Hepatocyte (in vitro differentiated cells): Measurements from ENCODE around the gene MESD. TPM values are rescaled to one million over a fixed set of nuclear protein-coding genes. Genes with fewer than 3 reads are reported as not detected.

ENCODE experiments used
- DNase-seq: peaks from one replicate; pipeline ENCODE4 v3.0.0-alpha.2; 2016; ENCODE audit warnings: low spot score
- H2AFZ ChIP-seq: fragments of 200-600 bp; sonication (generic); 2 replicates; pipeline ENCODE4 v1.6.0; 2016; ENCODE audit warnings: antibody characterized with exemption, mild to moderate bottlenecking
- H3K27ac ChIP-seq: fragments of 200-600 bp; sonication (generic); 2 replicates; pipeline ENCODE4 v1.5.1; 2016; ENCODE audit warnings: mild to moderate bottlenecking
- H3K27me3 ChIP-seq: fragments of 200-600 bp; sonication (generic); 2 replicates; pipeline ENCODE4 v1.6.1; 2016
- H3K36me3 ChIP-seq: fragments of 200-600 bp; sonication (generic); replicated peaks from 2 replicates; pipeline ENCODE4 v1.5.1; 2016; ENCODE audit warnings: low read depth; ENCODE audit not compliant: insufficient read depth
- H3K4me1 ChIP-seq: fragments of 200-600 bp; sonication (generic); 2 replicates; pipeline ENCODE4 v1.5.1; 2016; ENCODE audit warnings: mild to moderate bottlenecking, moderate library complexity; ENCODE audit not compliant: insufficient read depth
- H3K4me2 ChIP-seq: fragments of 200-600 bp; sonication (generic); 2 replicates; pipeline ENCODE4 v1.6.0; 2016
- H3K4me3 ChIP-seq: fragments of 200-600 bp; sonication (generic); 2 replicates; pipeline ENCODE4 v1.5.1; 2016; ENCODE audit warnings: mild to moderate bottlenecking
- H3K79me2 ChIP-seq: fragments of 200-600 bp; sonication (generic); 2 replicates; pipeline ENCODE4 v1.6.0; 2017; ENCODE audit warnings: mild to moderate bottlenecking
- H3K9me2 ChIP-seq: fragments of 200-600 bp; sonication (generic); replicated peaks from 2 replicates; pipeline ENCODE4 v1.6.0; 2017; ENCODE audit warnings: mild to moderate bottlenecking; ENCODE audit not compliant: insufficient read depth
- H3K9me3 ChIP-seq: fragments of 200-600 bp; sonication (generic); 2 replicates; pipeline ENCODE4 v1.5.1; 2016; ENCODE audit warnings: low read depth, mild to moderate bottlenecking
- H4K20me1 ChIP-seq: fragments of 200-600 bp; sonication (generic); 2 replicates; pipeline ENCODE4 v1.6.0; 2016; ENCODE audit warnings: mild to moderate bottlenecking; ENCODE audit not compliant: insufficient read depth, poor library complexity, severe bottlenecking
- CTCF ChIP-seq: fragments of 200-600 bp; sonication (generic); IDR thresholded peaks from 2 replicates; pipeline ENCODE4 v1.5.1; 2016; ENCODE audit warnings: antibody characterized with exemption, mild to moderate bottlenecking; ENCODE audit not compliant: poor library complexity
- EZH2 ChIP-seq: fragments of 200-600 bp; sonication (generic); IDR thresholded peaks from 2 replicates; pipeline ENCODE4 v1.6.1; 2016; ENCODE audit warnings: antibody characterized with exemption, mild to moderate bottlenecking, borderline replicate concordance
- EZH2phosphoT487 ChIP-seq: fragments of 200-600 bp; sonication (generic); IDR thresholded peaks from one replicate; pipeline ENCODE4 v1.6.1; 2018; ENCODE audit warnings: antibody characterized with exemption, mild to moderate bottlenecking, low read depth, moderate library complexity; ENCODE audit not compliant: unreplicated experiment, severe bottlenecking
- WGBS: methylation state at CpG from one replicate; pipeline ENCODE4 v1.1.6; 2016; ENCODE audit warnings: low lambda C conversion rate; ENCODE audit errors: missing lambda C conversion rate; 5-methylcytosine and 5-hydroxymethylcytosine counted together
- polyA plus RNA-seq: library from polyadenylated mRNA; unstranded; fragments of >200 nt; fragmentation: Nextera tagmentation; extraction: Ambion mirVana; gene quantifications from 2 replicates; pipeline ENCODE4 v1.2.1, GENCODE V29; 2016
- total RNA-seq: library from RNA; depleted of rRNA; stranded (reverse); fragments of >200 nt; gene quantifications from 2 replicates; pipeline ENCODE4 v1.2.3, GENCODE V29; 2014

MESD gene
- total and polyA plus RNA-seq, 2 experiments from 2014 or later: 27.1 to 52.2 TPM

- no peak for DNase-seq
- no peak for TF ChIP-seq EZH2
- no peak for TF ChIP-seq EZH2phosphoT487
- TF ChIP-seq CTCF: no peak
- Histone ChIP-seq H3K36me3 (no peaks in the 10 kb centered on the region), H3K27me3 (no peaks in the 10 kb centered on the region), H3K79me2 (no peaks in the 10 kb centered on the region), H4K20me1 (no peaks in the 10 kb centered on the region), H3K9me3 (no peaks in the 10 kb centered on the region), H3K4me2 (no peak overlapping the region), H3K4me3 (no peak overlapping the region), H3K4me1 (no peaks in the 10 kb centered on the region), H3K27ac (no peak overlapping the region), H2AFZ (no peak overlapping the region), H3K9me2 (no peaks in the 10 kb centered on the region)
- WGBS: 98% methylated on average over 12 of the region's 12 CpGs
Measured at GRCh38 chr15:80937718-80938117, 51.9 kb downstream of the MESD start.

- no peaks in the 10 kb centered on the region for H3K36me3 ChIP-seq
- no peak overlapping the region for H2AFZ ChIP-seq
- H3K4me3 ChIP-seq: no peak overlapping the region
- H3K79me2 ChIP-seq: no peaks in the 10 kb centered on the region
- 60% methylated on average over 16 of the region's 16 CpGs for WGBS
- DNase-seq: no peak
- peaks cover 4% of the 10 kb centered on the region for H3K4me1 ChIP-seq
- H4K20me1 ChIP-seq: no peaks in the 10 kb centered on the region
- no peak for TF ChIP-seq EZH2
- TF ChIP-seq EZH2phosphoT487: no peak
- TF ChIP-seq CTCF: no peak
- no peak overlapping the region for H3K27ac ChIP-seq
- H3K9me2 ChIP-seq: no peaks in the 10 kb centered on the region
- no peaks in the 10 kb centered on the region for H3K9me3 ChIP-seq
- no peak overlapping the region for H3K4me2 ChIP-seq
- H3K27me3 ChIP-seq: no peaks in the 10 kb centered on the region
Measured at GRCh38 chr15:80936288-80937078, 53.1 kb downstream of the MESD start.

- H3K4me3 ChIP-seq: no peak overlapping the region
- H2AFZ ChIP-seq: no peak overlapping the region
- no peaks in the 10 kb centered on the region for H4K20me1 ChIP-seq
- TF ChIP-seq EZH2 (no peak), EZH2phosphoT487 (no peak), CTCF (no peak)
- H3K27me3 ChIP-seq: no peaks in the 10 kb centered on the region
- no peaks in the 10 kb centered on the region for H3K9me2 ChIP-seq
- H3K27ac ChIP-seq: no peak overlapping the region
- H3K9me3 ChIP-seq: no peaks in the 10 kb centered on the region
- H3K79me2 ChIP-seq: no peaks in the 10 kb centered on the region
- no peak overlapping the region for H3K4me2 ChIP-seq
- no peaks in the 10 kb centered on the region for H3K36me3 ChIP-seq
- DNase-seq: peak; percentile 47
- 86% methylated on average over 3 of the region's 3 CpGs for WGBS
- H3K4me1 ChIP-seq: peaks cover 4% of the 10 kb centered on the region
Measured at GRCh38 chr15:80934761-80935221, 54.8 kb downstream of the MESD start.
